ENCODE measurements around the gene SNX22.

The SNX22 gene

GRCh38 chr15:64191971-64192830 is 40.7 kb downstream of the SNX22 start:
- Histone ChIP-seq H3K9me3 (replicated peaks; ENCODE audit: insufficient read depth, low read length) (no peaks in the 10 kb centered on the region), H3K36me3 (replicated peaks; ENCODE audit: insufficient read depth, low read length) (no peaks in the 10 kb centered on the region), H3K9ac (ENCODE audit: low read length) (no peak overlapping the region), H3K79me2 (ENCODE audit: low read length) (no peaks in the 10 kb centered on the region), H3K4me3 (ENCODE audit: low read length) (no peak overlapping the region), H3K27me3 (replicated peaks; ENCODE audit: insufficient read depth, low read length) (no peaks in the 10 kb centered on the region), H3F3A (ENCODE audit: insufficient read depth, low read length) (no peaks in the 10 kb centered on the region), H3K9me2 (replicated peaks; ENCODE audit: insufficient read depth, low read length) (no peaks in the 10 kb centered on the region), H3K27ac (ENCODE audit: low read length) (no peak overlapping the region), H2AFZ (ENCODE audit: low read length) (no peak overlapping the region), H4K20me1 (ENCODE audit: insufficient read depth, low read length) (no peaks in the 10 kb centered on the region), H3K4me1 (ENCODE audit: low read length) (no peaks in the 10 kb centered on the region), H3K4me2 (ENCODE audit: low read depth, low read length) (no peak overlapping the region)
- DNase-seq, result no peak
- TF ChIP-seq CTCF (IDR thresholded peaks at IDR 0.05; ENCODE audit: low read length), result no peak
- no peak for TF ChIP-seq EZH2 (optimal IDR thresholded peaks at IDR 0.05; ENCODE audit: low read depth, low read length)

- Histone ChIP-seq H3K27ac (ENCODE audit: low read length) (no peak overlapping the region), H3K4me1 (ENCODE audit: low read length) (no peaks in the 10 kb centered on the region), H3F3A (ENCODE audit: insufficient read depth, low read length) (no peaks in the 10 kb centered on the region), H3K27me3 (replicated peaks; ENCODE audit: insufficient read depth, low read length) (no peaks in the 10 kb centered on the region), H4K20me1 (ENCODE audit: insufficient read depth, low read length) (no peaks in the 10 kb centered on the region), H3K9ac (ENCODE audit: low read length) (no peak overlapping the region), H3K9me3 (replicated peaks; ENCODE audit: insufficient read depth, low read length) (no peaks in the 10 kb centered on the region), H2AFZ (ENCODE audit: low read length) (no peak overlapping the region), H3K4me2 (ENCODE audit: low read depth, low read length) (no peak overlapping the region), H3K4me3 (ENCODE audit: low read length) (no peak overlapping the region), H3K9me2 (replicated peaks; ENCODE audit: insufficient read depth, low read length) (no peaks in the 10 kb centered on the region), H3K36me3 (replicated peaks; ENCODE audit: insufficient read depth, low read length) (no peaks in the 10 kb centered on the region), H3K79me2 (ENCODE audit: low read length) (no peaks in the 10 kb centered on the region)
- DNase-seq, result no peak
- TF ChIP-seq EZH2phosphoT487 (IDR thresholded peaks at IDR 0.05; ENCODE audit: low read length), result no peak
- TF ChIP-seq EZH2 (optimal IDR thresholded peaks at IDR 0.05; ENCODE audit: low read depth, low read length), result no peak
- no peak for TF ChIP-seq CTCF (IDR thresholded peaks at IDR 0.05; ENCODE audit: low read length)
These were observed 42.4 kb downstream of the SNX22 start for GRCh38 chr15:64193971-64194370.

- no peaks in the 10 kb centered on the region for H3K79me2 ChIP-seq (ENCODE audit: low read length)
- no peaks in the 10 kb centered on the region for H3K27me3 ChIP-seq (replicated peaks; ENCODE audit: insufficient read depth, low read length)
- no peaks in the 10 kb centered on the region for H3K36me3 ChIP-seq (replicated peaks; ENCODE audit: insufficient read depth, low read length)
- H2AFZ ChIP-seq (ENCODE audit: low read length), result no peak overlapping the region
- H3K27ac ChIP-seq (ENCODE audit: low read length), result no peak overlapping the region
- H3K4me2 ChIP-seq (ENCODE audit: low read depth, low read length), result no peak overlapping the region
- H3K9me2 ChIP-seq (replicated peaks; ENCODE audit: insufficient read depth, low read length), result no peaks in the 10 kb centered on the region
- no peak for DNase-seq
- no peaks in the 10 kb centered on the region for H4K20me1 ChIP-seq (ENCODE audit: insufficient read depth, low read length)
- H3K9ac ChIP-seq (ENCODE audit: low read length), result no peak overlapping the region
- no peaks in the 10 kb centered on the region for H3F3A ChIP-seq (ENCODE audit: insufficient read depth, low read length)
- no peaks in the 10 kb centered on the region for H3K4me1 ChIP-seq (ENCODE audit: low read length)
- H3K9me3 ChIP-seq (replicated peaks; ENCODE audit: insufficient read depth, low read length), result no peaks in the 10 kb centered on the region
- no peak for TF ChIP-seq EZH2 (optimal IDR thresholded peaks at IDR 0.05; ENCODE audit: low read depth, low read length)
- H3K4me3 ChIP-seq (ENCODE audit: low read length), result no peak overlapping the region
These were observed 45.9 kb downstream of the SNX22 start for GRCh38 chr15:64197425-64197824.

- Histone ChIP-seq H3K27ac (ENCODE audit: low read length) (no peak overlapping the region), H2AFZ (ENCODE audit: low read length) (no peak overlapping the region), H3K79me2 (ENCODE audit: low read length) (no peaks in the 10 kb centered on the region), H3K4me1 (ENCODE audit: low read length) (no peaks in the 10 kb centered on the region), H4K20me1 (ENCODE audit: insufficient read depth, low read length) (no peaks in the 10 kb centered on the region), H3K9me3 (replicated peaks; ENCODE audit: insufficient read depth, low read length) (no peaks in the 10 kb centered on the region), H3K36me3 (replicated peaks; ENCODE audit: insufficient read depth, low read length) (no peaks in the 10 kb centered on the region), H3K4me2 (ENCODE audit: low read depth, low read length) (no peak overlapping the region), H3K27me3 (replicated peaks; ENCODE audit: insufficient read depth, low read length) (no peaks in the 10 kb centered on the region), H3K9ac (ENCODE audit: low read length) (no peak overlapping the region), H3K4me3 (ENCODE audit: low read length) (no peak overlapping the region), H3F3A (ENCODE audit: insufficient read depth, low read length) (no peaks in the 10 kb centered on the region), H3K9me2 (replicated peaks; ENCODE audit: insufficient read depth, low read length) (no peaks in the 10 kb centered on the region)
- TF ChIP-seq EZH2 (optimal IDR thresholded peaks at IDR 0.05; ENCODE audit: low read depth, low read length), result no peak
- no peak for TF ChIP-seq EZH2phosphoT487 (IDR thresholded peaks at IDR 0.05; ENCODE audit: low read length)
- TF ChIP-seq CTCF (IDR thresholded peaks at IDR 0.05; ENCODE audit: low read length), result no peak
- DNase-seq, result no peak
These were observed 53.7 kb downstream of the SNX22 start for GRCh38 chr15:64205202-64205601.
